MM.1S (cell line): Measurements from ENCODE around the gene USP5.

ENCODE experiments used
- DNase-seq: peaks from one replicate; pipeline ENCODE4 v3.0.0-alpha.2; 2015
- H2AFZ ChIP-seq: fragments of 300-600 bp; sonication (generic); 2 replicates; pipeline ENCODE4 v1.6.0; 2016; ENCODE audit warnings: antibody characterized with exemption, low read length
- H3F3A ChIP-seq: fragments of 300-600 bp; sonication (generic); 2 replicates; pipeline ENCODE4 v1.6.1; 2016; ENCODE audit warnings: mild to moderate bottlenecking, antibody characterized with exemption, low read length, moderate library complexity, mixed read lengths; ENCODE audit not compliant: insufficient read depth
- H3K27ac ChIP-seq: fragments of 300-600 bp; sonication (generic); 2 replicates; pipeline ENCODE4 v1.5.1; 2016; ENCODE audit warnings: mild to moderate bottlenecking, low read length
- H3K27me3 ChIP-seq: fragments of 300-600 bp; sonication (generic); replicated peaks from 2 replicates; pipeline ENCODE4 v1.6.0; 2016; ENCODE audit warnings: low read length; ENCODE audit not compliant: insufficient read depth
- H3K36me3 ChIP-seq: fragments of 300-600 bp; sonication (generic); replicated peaks from 2 replicates; pipeline ENCODE4 v1.6.1; 2016; ENCODE audit warnings: mild to moderate bottlenecking, low read length, mixed read lengths; ENCODE audit not compliant: insufficient read depth
- H3K4me1 ChIP-seq: fragments of 300-600 bp; sonication (generic); 2 replicates; pipeline ENCODE4 v1.6.1; 2016; ENCODE audit warnings: low read length, mixed read lengths
- H3K4me2 ChIP-seq: fragments of 300-600 bp; sonication (generic); 2 replicates; pipeline ENCODE4 v1.6.0; 2016; ENCODE audit warnings: low read depth, low read length
- H3K4me3 ChIP-seq: fragments of 300-600 bp; sonication (generic); 2 replicates; pipeline ENCODE4 v1.5.1; 2016; ENCODE audit warnings: low read length, mixed read lengths
- H3K79me2 ChIP-seq: fragments of 300-600 bp; sonication (generic); 2 replicates; pipeline ENCODE4 v1.6.1; 2016; ENCODE audit warnings: mixed run types, low read length, mixed read lengths
- H3K9ac ChIP-seq: fragments of 300-600 bp; sonication (generic); 2 replicates; pipeline ENCODE4 v1.6.1; 2016; ENCODE audit warnings: low read length, mixed read lengths
- H3K9me2 ChIP-seq: fragments of 300-600 bp; sonication (generic); replicated peaks from 2 replicates; pipeline ENCODE4 v1.6.1; 2016; ENCODE audit warnings: mild to moderate bottlenecking, low read length, mixed read lengths; ENCODE audit not compliant: insufficient read depth
- H3K9me3 ChIP-seq: fragments of 300-600 bp; sonication (generic); replicated peaks from 2 replicates; pipeline ENCODE4 v1.6.1; 2016; ENCODE audit warnings: mild to moderate bottlenecking, low read length, mixed read lengths; ENCODE audit not compliant: insufficient read depth
- H4K20me1 ChIP-seq: fragments of 300-600 bp; sonication (generic); 2 replicates; pipeline ENCODE4 v1.6.1; 2016; ENCODE audit warnings: mild to moderate bottlenecking, low read length, moderate library complexity, mixed read lengths; ENCODE audit not compliant: insufficient read depth
- CTCF ChIP-seq: fragments of 300-600 bp; sonication (generic); IDR thresholded peaks from 2 replicates; pipeline ENCODE4 v1.5.1; 2016; ENCODE audit warnings: antibody characterized with exemption, low read length, mixed read lengths
- EZH2 ChIP-seq: fragments of 300-600 bp; sonication (generic); optimal IDR thresholded peaks from 2 replicates; pipeline ENCODE3; 2017; ENCODE audit warnings: low read depth, mild to moderate bottlenecking, antibody characterized with exemption, low read length, mixed read lengths
- EZH2phosphoT487 ChIP-seq: fragments of 300-600 bp; sonication (generic); IDR thresholded peaks from 2 replicates; pipeline ENCODE4 v1.6.1; 2018; ENCODE audit warnings: antibody characterized with exemption, low read length

Gene USP5

GRCh38 chr12:6827982-6828780 lies 23.8 kb upstream of the USP5 start, which contains the start of gene P3H3:
TSS of gene P3H3 (plus strand) at chr12:6828407. CDS start at chr12:6828441, 34 bp downstream.
- Histone ChIP-seq H3K9me2 (no peaks in the 10 kb centered on the region), H3K4me1 (peaks cover 4% of the 10 kb centered on the region; the same call in 1 of the 2 replicates), H3K36me3 (no peaks in the 10 kb centered on the region), H3K4me2 (peak within 1 kb of the TSS; percentile 99), H3K9me3 (no peaks in the 10 kb centered on the region), H3K79me2 (no peaks in the 10 kb centered on the region), H2AFZ (peak within 1 kb of the TSS; percentile 77), H3K9ac (no peak within 1 kb of the TSS; the same call in 1 of the 2 replicates), H3K27ac (no peak within 1 kb of the TSS), H3K4me3 (peak within 1 kb of the TSS; percentile 62), H4K20me1 (no peaks in the 10 kb centered on the region), H3F3A (no peaks in the 10 kb centered on the region), H3K27me3 (peaks cover 92% of the 10 kb centered on the region)
- DNase-seq: no peak
- TF ChIP-seq EZH2phosphoT487 (no peak), EZH2 (no peak), CTCF (no peak)

GRCh38 chr12:6828781-6829535 lies 23.0 kb upstream of the USP5 start:
- Histone ChIP-seq H3F3A (no peaks in the 10 kb centered on the region), H4K20me1 (no peaks in the 10 kb centered on the region), H3K9ac (no peak overlapping the region; the same call in 1 of the 2 replicates), H3K4me2 (peak overlapping the region; percentile 99), H3K27me3 (peaks cover 92% of the 10 kb centered on the region), H3K27ac (no peak overlapping the region), H3K4me1 (peaks cover 4% of the 10 kb centered on the region; the same call in 1 of the 2 replicates), H3K9me2 (no peaks in the 10 kb centered on the region), H2AFZ (peak overlapping the region; percentile 77), H3K36me3 (no peaks in the 10 kb centered on the region), H3K9me3 (no peaks in the 10 kb centered on the region), H3K4me3 (peak overlapping the region; percentile 62), H3K79me2 (no peaks in the 10 kb centered on the region)
- TF ChIP-seq EZH2phosphoT487 (peak; percentile 57; the same call in 1 of the 2 replicates), EZH2 (peak; percentile 100), CTCF (no peak)
- no peak for DNase-seq

GRCh38 chr12:6829536-6830220 lies 22.3 kb upstream of the USP5 start:
- Histone ChIP-seq H3K79me2 (no peaks in the 10 kb centered on the region), H3K9me2 (no peaks in the 10 kb centered on the region), H3K36me3 (no peaks in the 10 kb centered on the region), H3K27me3 (peaks cover 85% of the 10 kb centered on the region), H3K4me3 (no peak overlapping the region), H3F3A (no peaks in the 10 kb centered on the region), H4K20me1 (no peaks in the 10 kb centered on the region), H3K9ac (no peak overlapping the region), H3K9me3 (no peaks in the 10 kb centered on the region), H2AFZ (no peak overlapping the region), H3K4me2 (peak overlapping the region; percentile 99), H3K27ac (no peak overlapping the region), H3K4me1 (peaks cover 4% of the 10 kb centered on the region; the same call in 1 of the 2 replicates)
- TF ChIP-seq CTCF (0 out of 2 replicates have a peak, but pooled peaks have one; percentile 4), EZH2phosphoT487 (no peak)
- no peak for DNase-seq
